ENCODE measurements around the gene SLC22A25. TPM values are rescaled to one million over a fixed set of nuclear protein-coding genes. Genes with fewer than 3 reads are reported as not detected.
"Not testable (repeated sequence)": the region's sequence is repeated elsewhere in the genome, so short reads cannot be mapped to it uniquely, and the experiment has no call there.

Gene SLC22A25
- total RNA-seq = not detected in 2 replicates

- H3K4me3 Mint-ChIP-seq = no peak within 1 kb of the TSS
- intact Hi-C loops (cut with micrococcal nuclease) = no loop called here
- no peak for DNase-seq (ENCODE audit: low spot score)
- H3K9me3 Mint-ChIP-seq = no peaks in the 10 kb centered on the region
- H3K27me3 Mint-ChIP-seq (ENCODE audit: insufficient read depth) = peaks cover 5% of the 10 kb centered on the region
- H3K27ac Mint-ChIP-seq = no peak within 1 kb of the TSS
- no peaks in the 10 kb centered on the region for H3K4me1 Mint-ChIP-seq (ENCODE audit: low read depth)
- H3K36me3 Mint-ChIP-seq (ENCODE audit: low read depth) = no peaks in the 10 kb centered on the region
Measured at GRCh38 chr11:63243533-63243932, at the start of gene SLC22A25. Gene SLC22A25 (minus strand): TSS chr11:63243599. CDS start chr11:63229652, 13,947 bp downstream.

- Mint-ChIP-seq H3K27me3 (ENCODE audit: insufficient read depth) (peaks cover 6% of the 10 kb centered on the region), H3K4me3 (no peak overlapping the region), H3K4me1 (ENCODE audit: low read depth) (no peaks in the 10 kb centered on the region), H3K27ac (no peak overlapping the region), H3K36me3 (ENCODE audit: low read depth) (no peaks in the 10 kb centered on the region), H3K9me3 (peaks cover 3% of the 10 kb centered on the region)
- no peak for DNase-seq (ENCODE audit: low spot score)
- intact Hi-C loops (cut with micrococcal nuclease) = no loop called here
Measured at GRCh38 chr11:63290285-63290684, 46.9 kb upstream of the SLC22A25 start.

- Mint-ChIP-seq H3K4me3 (no peak overlapping the region), H3K9me3 (peaks cover 3% of the 10 kb centered on the region), H3K36me3 (ENCODE audit: low read depth) (no peaks in the 10 kb centered on the region), H3K27ac (no peak overlapping the region), H3K27me3 (ENCODE audit: insufficient read depth) (peaks cover 8% of the 10 kb centered on the region), H3K4me1 (ENCODE audit: low read depth) (no peaks in the 10 kb centered on the region)
- intact Hi-C loops (cut with micrococcal nuclease) = no loop called here
- DNase-seq (ENCODE audit: low spot score) = no peak
Measured at GRCh38 chr11:63289658-63290057, 46.3 kb upstream of the SLC22A25 start.

- Mint-ChIP-seq H3K36me3 (ENCODE audit: low read depth) (no peaks in the 10 kb centered on the region), H3K4me1 (ENCODE audit: low read depth) (no peaks in the 10 kb centered on the region), H3K27ac (no peak overlapping the region), H3K9me3 (no peaks in the 10 kb centered on the region), H3K27me3 (ENCODE audit: insufficient read depth) (peaks cover 18% of the 10 kb centered on the region), H3K4me3 (no peak overlapping the region)
- intact Hi-C loops (cut with micrococcal nuclease) = no loop called here
- no peak for DNase-seq (ENCODE audit: low spot score)
Measured at GRCh38 chr11:63282579-63282978, 39.2 kb upstream of the SLC22A25 start.

GRCh38 chr11:63280920-63281319 is 37.5 kb upstream of the SLC22A25 start:
- Mint-ChIP-seq H3K4me3 (no peak overlapping the region), H3K27me3 (ENCODE audit: insufficient read depth) (peaks cover 17% of the 10 kb centered on the region), H3K4me1 (ENCODE audit: low read depth) (no peaks in the 10 kb centered on the region), H3K36me3 (ENCODE audit: low read depth) (no peaks in the 10 kb centered on the region), H3K27ac (no peak overlapping the region), H3K9me3 (no peaks in the 10 kb centered on the region)
- no peak for DNase-seq (ENCODE audit: low spot score)
- intact Hi-C loops (cut with micrococcal nuclease) = no loop called here

GRCh38 chr11:63277345-63277943 is 34.0 kb upstream of the SLC22A25 start:
- Mint-ChIP-seq H3K4me1 (ENCODE audit: low read depth) (no peaks in the 10 kb centered on the region), H3K4me3 (no peak overlapping the region), H3K9me3 (no peaks in the 10 kb centered on the region), H3K27ac (no peak overlapping the region), H3K36me3 (ENCODE audit: low read depth) (no peaks in the 10 kb centered on the region), H3K27me3 (ENCODE audit: insufficient read depth) (peaks cover 18% of the 10 kb centered on the region)
- DNase-seq (ENCODE audit: low spot score) = no peak
- intact Hi-C loops (cut with micrococcal nuclease) = no loop called here

GRCh38 chr11:63274776-63275175 is 31.4 kb upstream of the SLC22A25 start:
- Mint-ChIP-seq H3K4me3 (no peak overlapping the region), H3K36me3 (ENCODE audit: low read depth) (no peaks in the 10 kb centered on the region), H3K27me3 (ENCODE audit: insufficient read depth) (peaks cover 11% of the 10 kb centered on the region), H3K27ac (no peak overlapping the region), H3K9me3 (no peaks in the 10 kb centered on the region), H3K4me1 (ENCODE audit: low read depth) (no peaks in the 10 kb centered on the region)
- intact Hi-C loops (cut with micrococcal nuclease) = no loop called here
- no peak for DNase-seq (ENCODE audit: low spot score)

- Mint-ChIP-seq H3K27me3 (ENCODE audit: insufficient read depth) (peaks cover 6% of the 10 kb centered on the region), H3K4me1 (ENCODE audit: low read depth) (no peaks in the 10 kb centered on the region), H3K4me3 (no peak overlapping the region), H3K27ac (no peak overlapping the region), H3K36me3 (ENCODE audit: low read depth) (no peaks in the 10 kb centered on the region), H3K9me3 (no peaks in the 10 kb centered on the region)
- intact Hi-C loops (cut with micrococcal nuclease) = no loop called here
- no peak for DNase-seq (ENCODE audit: low spot score)
Measured at GRCh38 chr11:63273685-63274084, 30.3 kb upstream of the SLC22A25 start.

- no peaks in the 10 kb centered on the region for H3K36me3 Mint-ChIP-seq (ENCODE audit: low read depth)
- peaks cover 13% of the 10 kb centered on the region for H3K27me3 Mint-ChIP-seq (ENCODE audit: insufficient read depth)
- H3K9me3 Mint-ChIP-seq = no peaks in the 10 kb centered on the region
- H3K27ac Mint-ChIP-seq = no peak overlapping the region
- no peak overlapping the region for H3K4me3 Mint-ChIP-seq
- no peaks in the 10 kb centered on the region for H3K4me1 Mint-ChIP-seq (ENCODE audit: low read depth)
- no peak for DNase-seq (ENCODE audit: low spot score)
- intact Hi-C loops (cut with micrococcal nuclease) = no loop called here
Measured at GRCh38 chr11:63262547-63262946, 19.1 kb upstream of the SLC22A25 start.

GRCh38 chr11:63251312-63251711 is 7.9 kb upstream of the SLC22A25 start:
- Mint-ChIP-seq H3K9me3 (no peaks in the 10 kb centered on the region), H3K27ac (no peak overlapping the region), H3K27me3 (ENCODE audit: insufficient read depth) (peaks cover 12% of the 10 kb centered on the region), H3K4me1 (ENCODE audit: low read depth) (no peaks in the 10 kb centered on the region), H3K4me3 (no peak overlapping the region), H3K36me3 (ENCODE audit: low read depth) (no peaks in the 10 kb centered on the region)
- intact Hi-C loops (cut with micrococcal nuclease) = no loop called here
- no peak for DNase-seq (ENCODE audit: low spot score)

- intact Hi-C loops (cut with micrococcal nuclease) = no loop called here
- DNase-seq (ENCODE audit: low spot score) = no peak
- H3K4me3 Mint-ChIP-seq = no peak overlapping the region
- H3K4me1 Mint-ChIP-seq (ENCODE audit: low read depth) = no peaks in the 10 kb centered on the region
- H3K27me3 Mint-ChIP-seq (ENCODE audit: insufficient read depth) = peaks cover 12% of the 10 kb centered on the region
- H3K9me3 Mint-ChIP-seq = no peaks in the 10 kb centered on the region
- H3K36me3 Mint-ChIP-seq (ENCODE audit: low read depth) = no peaks in the 10 kb centered on the region
- no peak overlapping the region for H3K27ac Mint-ChIP-seq
Measured at GRCh38 chr11:63250162-63251050, 7.0 kb upstream of the SLC22A25 start.

- Mint-ChIP-seq H3K27ac (no peak overlapping the region), H3K27me3 (ENCODE audit: insufficient read depth) (peaks cover 11% of the 10 kb centered on the region), H3K36me3 (ENCODE audit: low read depth) (no peaks in the 10 kb centered on the region), H3K4me3 (no peak overlapping the region), H3K9me3 (no peaks in the 10 kb centered on the region), H3K4me1 (ENCODE audit: low read depth) (no peaks in the 10 kb centered on the region)
- intact Hi-C loops (cut with micrococcal nuclease) = no loop called here
- no peak for DNase-seq (ENCODE audit: low spot score)
Measured at GRCh38 chr11:63248966-63249365, 5.6 kb upstream of the SLC22A25 start.

GRCh38 chr11:63247237-63248002 is 4.0 kb upstream of the SLC22A25 start:
- H3K27ac Mint-ChIP-seq; intact Hi-C loops (cut with micrococcal nuclease); DNase-seq (ENCODE audit: low spot score); H3K9me3 Mint-ChIP-seq; H3K27me3 Mint-ChIP-seq (ENCODE audit: insufficient read depth); H3K4me1 Mint-ChIP-seq (ENCODE audit: low read depth); H3K36me3 Mint-ChIP-seq (ENCODE audit: low read depth); H3K4me3 Mint-ChIP-seq: not testable (repeated sequence)

Data from activated T-helper 1 cell treated with anti-CD3 and anti-CD28 coated beads, Interleukin-12 subunit alpha, Interleukin-12 subunit beta, Interleukin-2, Interleukin-4 antibody, amounts not matched to agents 30 ng/mL and 10 ng/mL and 1 ng/mL, durations not matched to agents 14 hours and 24 hours and 36 hours (primary cell).